OCI-LY1 (cell line): Measurements from ENCODE around the gene SH3BGRL.
"Not testable (repeated sequence)": the region's sequence is repeated elsewhere in the genome, so short reads cannot be mapped to it uniquely, and the experiment has no call there.

Experiments
- CTCF ChIP-seq: fragments of 200-600 bp; sonication (generic), shearing (Covaris generic); IDR thresholded peaks from 2 replicates; pipeline ENCODE4 v1.5.1; 2017; ENCODE audit warnings: mild to moderate bottlenecking, antibody characterized with exemption, low read length, moderate library complexity, mixed read lengths
- EZH2 ChIP-seq: fragments of 200-600 bp; sonication (generic), shearing (Covaris generic); IDR thresholded peaks from 2 replicates; pipeline ENCODE4 v1.8.0; 2017; ENCODE audit warnings: borderline replicate concordance, mixed run types, mild to moderate bottlenecking, antibody characterized with exemption, low read length, moderate library complexity, mixed read lengths

DNA sequence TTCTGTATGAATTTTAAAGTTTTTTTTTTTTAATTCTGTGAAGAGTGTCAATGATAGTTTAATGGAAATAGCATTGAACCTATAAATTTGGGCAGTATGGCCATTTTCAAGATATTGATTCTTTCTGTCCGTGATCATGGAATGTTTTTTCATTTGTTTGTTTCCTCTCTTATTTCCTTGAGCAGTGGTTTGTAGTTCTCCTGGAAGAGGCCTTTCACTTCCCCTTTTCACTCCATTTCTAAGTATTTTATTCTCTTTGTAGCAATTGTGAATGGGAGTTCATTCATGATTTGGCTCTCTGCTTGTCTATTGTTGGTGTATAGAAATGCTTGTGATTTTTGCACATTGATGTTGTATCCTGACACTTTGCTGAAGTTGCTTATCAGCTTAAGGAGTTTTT lies 129.8 kb downstream of the SH3BGRL start:
- not testable (repeated sequence) for TF ChIP-seq CTCF, EZH2
